Stimulated activated CD4-positive, alpha-beta T cell treated with anti-CD3 and anti-CD28 coated beads, Interleukin-1b, Interleukin-23, amount 100 ng/mL, for 1 hour (primary cell): Measurements from ENCODE around the gene FSHR.

ENCODE experiments used
- DNase-seq, 2 donors: peaks; one replicate each; pipeline ENCODE4 v3.0.0-alpha.2; 2020; ENCODE audit warnings: low read depth in 2 of 2

Gene FSHR

GRCh38 chr2:49032936-49033335 lies 121.4 kb downstream of the FSHR start:
- no peak for DNase-seq

- no peak for DNase-seq
Measured at GRCh38 chr2:49032126-49032525, 122.2 kb downstream of the FSHR start.

DNA sequence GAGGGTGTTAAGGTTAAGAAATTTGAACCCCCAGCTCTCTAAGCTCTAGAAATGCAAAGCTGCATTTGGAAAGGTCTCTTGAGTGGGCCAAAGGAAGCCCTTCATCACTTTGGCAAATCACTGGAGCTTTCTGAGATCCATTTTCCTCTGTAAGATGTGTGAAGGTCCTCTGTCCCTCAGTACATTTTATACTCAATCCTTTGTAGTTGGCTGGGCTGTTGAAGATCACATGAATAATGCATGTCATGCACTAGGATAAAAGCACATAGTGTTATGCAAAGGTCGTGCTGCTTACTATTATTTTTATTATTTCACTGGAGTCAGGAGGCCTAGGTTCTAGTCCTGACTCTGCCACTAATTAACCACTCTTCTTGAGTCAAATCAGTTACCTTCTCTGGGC lies 124.9 kb downstream of the FSHR start:
- DNase-seq = no peak

- DNase-seq = no peak
Measured at GRCh38 chr2:49028101-49028500, 126.2 kb downstream of the FSHR start.

DNA sequence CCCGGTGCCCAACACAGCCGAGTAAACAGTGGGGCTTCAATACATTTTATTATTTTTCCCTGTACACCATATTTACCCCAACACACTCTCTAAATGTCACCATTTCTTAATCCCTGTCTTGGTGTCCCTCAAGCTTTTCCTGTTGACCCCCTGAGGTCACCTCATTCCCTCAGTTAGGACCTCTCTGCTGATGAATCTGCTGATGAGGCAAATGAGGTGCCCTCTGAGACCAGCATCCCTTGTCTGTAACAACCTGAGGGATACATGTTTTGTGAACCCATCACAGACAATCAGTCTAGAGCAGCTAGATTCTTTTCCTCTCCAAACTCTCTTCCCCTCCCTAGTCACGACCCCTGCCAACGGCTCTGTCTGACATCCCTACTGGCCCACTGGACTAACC lies 127.6 kb downstream of the FSHR start:
- DNase-seq = no peak

DNA sequence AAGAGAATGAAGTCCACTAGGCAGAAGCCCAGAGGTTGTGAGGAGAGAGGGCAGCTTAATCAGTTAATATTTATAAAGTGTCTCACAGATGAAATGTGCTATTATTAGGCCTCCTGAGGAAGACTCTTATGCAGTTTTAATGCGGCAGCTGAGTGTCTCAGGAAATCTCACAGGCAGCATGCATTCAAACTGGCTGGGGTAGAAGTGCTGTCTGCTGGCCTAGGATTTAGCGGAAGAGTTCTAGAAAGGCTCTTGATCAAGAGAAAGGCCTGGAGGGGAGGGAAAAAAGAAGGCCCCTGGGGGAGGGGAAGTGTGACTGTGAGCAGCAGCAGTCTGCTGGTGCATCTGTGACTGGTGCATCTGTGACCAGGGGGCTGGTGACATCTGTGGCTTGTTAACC lies 133.0 kb downstream of the FSHR start:
- DNase-seq = no peak

- no peak for DNase-seq
Measured at GRCh38 chr2:49005261-49005660, 149.1 kb downstream of the FSHR start.

- no peak for DNase-seq
Measured at GRCh38 chr2:49004036-49004626, 150.2 kb downstream of the FSHR start.

- DNase-seq = no peak
Measured at GRCh38 chr2:49003201-49003600, 151.1 kb downstream of the FSHR start.

- no peak for DNase-seq
Measured at GRCh38 chr2:49002750-49003149, 151.6 kb downstream of the FSHR start.

DNA sequence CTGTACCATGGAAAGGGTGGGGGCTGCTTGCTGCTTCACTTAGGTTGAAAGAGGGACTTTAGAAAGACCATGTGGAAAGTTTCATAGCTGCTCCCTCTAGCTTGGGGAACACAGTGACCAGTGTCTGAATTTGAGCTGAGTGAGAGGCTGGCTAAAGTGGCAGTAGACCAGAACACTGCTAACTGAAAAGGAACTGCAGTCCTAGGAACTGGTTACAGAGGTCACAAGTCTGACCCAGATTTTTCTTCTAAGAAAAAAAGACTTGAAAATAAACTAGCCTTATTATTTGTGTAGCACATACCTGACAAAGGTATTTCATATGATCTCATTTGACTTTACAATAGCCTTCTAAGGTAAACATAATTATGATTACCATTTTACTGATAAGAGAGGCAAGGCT lies 153.6 kb downstream of the FSHR start:
- DNase-seq = no peak

DNA sequence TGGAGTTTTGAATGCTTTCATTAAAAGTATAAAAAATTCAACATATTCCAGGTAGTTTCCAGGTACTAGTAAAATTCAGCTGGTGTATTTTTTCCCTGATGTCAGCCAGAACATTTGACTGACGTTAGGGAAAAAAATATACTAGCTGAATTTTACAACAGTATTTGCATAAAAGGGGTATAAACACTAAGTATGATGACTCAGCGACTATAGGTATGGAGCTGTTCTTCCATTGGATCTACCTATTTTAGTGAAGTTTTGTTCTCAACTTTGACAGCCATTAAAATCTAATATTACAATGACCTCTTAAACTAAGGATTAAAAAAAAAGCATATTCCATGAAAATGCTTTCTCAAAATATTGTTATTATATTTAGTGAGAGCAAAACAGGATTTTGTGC lies 155.9 kb downstream of the FSHR start:
- DNase-seq = no peak

DNA sequence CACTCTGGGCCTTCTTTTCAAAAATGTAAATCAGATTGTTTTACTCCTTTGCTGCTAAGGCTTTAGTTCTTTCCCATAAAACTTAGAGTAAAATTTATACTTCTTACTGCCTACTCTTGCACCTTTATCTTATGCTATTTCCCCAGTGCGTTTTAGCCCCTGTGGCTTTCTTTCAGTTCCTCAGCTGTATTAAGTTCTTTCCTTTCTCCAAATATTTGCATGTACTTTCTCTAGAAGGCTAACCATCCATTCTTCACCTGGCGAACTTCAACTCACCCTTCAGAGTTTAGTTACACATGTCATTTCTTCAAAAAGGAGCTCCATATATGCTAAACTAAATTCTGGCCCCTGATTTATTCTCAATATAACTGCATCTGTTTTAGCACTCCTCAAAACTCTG lies 160.7 kb downstream of the FSHR start:
- DNase-seq = no peak

DNA sequence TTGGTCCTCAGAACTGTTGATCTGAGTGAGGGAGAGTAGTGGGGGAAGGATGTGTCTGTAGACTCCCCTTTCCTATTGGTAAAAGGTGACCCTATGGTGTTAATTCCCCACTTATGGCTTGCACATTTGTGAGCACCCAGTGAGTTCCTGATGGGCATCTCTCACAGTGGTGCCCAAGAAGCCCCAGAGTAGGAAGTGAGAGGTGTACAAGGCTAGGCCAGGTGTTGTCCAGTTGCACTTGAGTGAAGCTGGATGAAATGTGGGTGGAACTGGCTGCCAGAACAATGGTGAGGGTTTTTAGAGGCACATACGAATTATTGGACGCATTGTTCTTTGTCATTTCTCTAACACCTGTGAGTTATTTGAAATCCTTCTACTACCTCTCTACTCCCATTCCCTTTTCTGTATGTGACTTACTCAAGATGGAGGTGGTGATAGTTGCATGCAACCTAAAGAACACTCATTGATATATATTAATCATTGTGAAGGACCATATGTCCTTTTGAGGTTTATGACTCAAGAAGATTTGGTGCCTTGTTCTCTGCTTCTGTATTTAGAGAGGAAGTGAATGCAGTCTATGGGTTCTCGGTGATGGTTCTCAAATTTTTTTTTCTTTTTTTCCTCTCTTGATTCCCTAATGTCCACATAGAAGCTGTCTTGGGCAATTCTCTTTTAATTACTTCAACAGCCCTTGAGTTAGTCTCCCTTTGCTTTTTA lies 162.7 kb downstream of the FSHR start:
- DNase-seq = no peak

- DNase-seq = no peak
Measured at GRCh38 chr2:48984922-48985321, 169.4 kb downstream of the FSHR start.

- DNase-seq = no peak
Measured at GRCh38 chr2:48983551-48983950, 170.8 kb downstream of the FSHR start.

- DNase-seq = no peak
Measured at GRCh38 chr2:48982887-48983435, 171.4 kb downstream of the FSHR start.

- no peak for DNase-seq
Measured at GRCh38 chr2:48980846-48981245, 173.5 kb downstream of the FSHR start.

- no peak for DNase-seq
Measured at GRCh38 chr2:48979691-48980090, 174.6 kb downstream of the FSHR start.

DNA sequence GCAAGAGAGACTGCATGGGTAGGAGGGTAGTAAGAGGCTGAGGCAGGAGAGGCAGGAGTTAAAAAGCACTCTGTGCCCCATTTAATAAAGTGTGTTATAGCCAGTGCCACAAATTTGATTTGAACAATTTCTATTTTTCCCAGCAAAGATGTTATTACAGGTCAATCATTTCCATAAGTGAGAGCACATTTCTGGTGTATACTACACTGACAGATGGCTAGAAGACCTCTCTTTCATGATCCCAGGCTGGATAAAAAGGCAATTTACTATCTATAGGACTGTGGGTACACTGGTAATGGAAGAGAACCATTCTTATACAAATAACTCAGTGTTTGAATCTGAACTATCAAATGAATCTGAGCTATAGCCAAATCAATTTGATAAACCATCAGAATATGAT lies 176.2 kb downstream of the FSHR start:
- no peak for DNase-seq

DNA sequence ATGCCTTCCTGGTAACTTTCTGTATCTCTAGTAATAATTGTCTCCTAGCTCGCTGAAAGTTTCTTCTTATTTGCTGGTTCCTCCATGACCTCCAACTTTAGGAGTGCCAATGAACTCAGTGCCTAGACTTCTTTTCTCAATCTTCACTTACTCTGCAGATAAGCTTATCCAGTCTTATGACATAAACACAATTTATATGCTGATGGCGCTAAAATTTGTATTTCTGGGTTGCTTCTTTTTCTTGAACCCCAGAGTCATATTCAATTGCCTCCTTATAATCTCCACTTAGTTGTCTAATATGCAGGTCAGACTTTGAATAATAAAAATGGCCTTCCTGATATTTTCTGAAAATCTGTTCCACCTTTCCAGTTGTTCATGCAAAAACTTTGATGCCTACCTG lies 182.5 kb downstream of the FSHR start:
- no peak for DNase-seq

- DNase-seq = no peak
Measured at GRCh38 chr2:48968011-48968410, 186.3 kb downstream of the FSHR start.

GRCh38 chr2:48965204-48965603 lies 189.1 kb downstream of the FSHR start:
- no peak for DNase-seq

GRCh38 chr2:48961009-48961408 lies 193.3 kb downstream of the FSHR start:
- no peak for DNase-seq
